Lower lobe of right lung (tissue), 2 donors: ENCODE measurements around the gene SYNRG. TPM values are rescaled to one million over a fixed set of nuclear protein-coding genes. Genes with fewer than 3 reads are reported as not detected.

Source experiments
- ATAC-seq, 2 donors: fragments of 200-7000 bp; cut with Tn5 transposase; one replicate each; pipeline ENCODE4 v1.9.1; 2020 to 2022; ENCODE audit warnings: mild to moderate bottlenecking in 2 of 2, moderate library complexity in 2 of 2
- DNase-seq: peaks from one replicate; pipeline ENCODE4 v3.0.0-alpha.2; 2020
- H3K27ac ChIP-seq: fragments of 200-600 bp; one replicate; pipeline ENCODE4 v1.8.0; 2022
- H3K27me3 ChIP-seq: fragments of 200-600 bp; one replicate; pipeline ENCODE4 v1.8.0; 2022; ENCODE audit warnings: low read depth
- H3K36me3 ChIP-seq: fragments of 200-600 bp; one replicate; pipeline ENCODE4 v1.8.0; 2022; ENCODE audit warnings: mild to moderate bottlenecking
- H3K4me1 ChIP-seq: fragments of 200-600 bp; one replicate; pipeline ENCODE4 v1.8.0; 2022
- H3K4me3 ChIP-seq: fragments of 200-600 bp; one replicate; pipeline ENCODE4 v1.8.0; 2022; ENCODE audit warnings: mild to moderate bottlenecking
- H3K9me3 ChIP-seq: fragments of 200-600 bp; one replicate; pipeline ENCODE4 v1.8.0; 2022
- CTCF ChIP-seq: fragments of 200-600 bp; IDR thresholded peaks from one replicate; pipeline ENCODE4 v1.8.0; 2022; ENCODE audit warnings: antibody characterized with exemption, mild to moderate bottlenecking
- intact Hi-C: fragments of 100-400 bp; cut with DNase I; formaldehyde crosslinking; loops from one replicate; pipeline ENCODE4 v1.11.0; 2022
- total RNA-seq: library from RNA; stranded (reverse); fragmentation: NEBNext Ultra II Directional; extraction: Animal tissue kit (Norgen Biotek cat#: 25700); gene quantifications from one replicate; pipeline ENCODE4 v1.2.1, GENCODE V29; 2021
- donor health status: DM: no; HTN: yes; CAD: no; lungs with severe emphysema.

SYNRG gene
- total RNA-seq, 1 donor from 2014 or later: 39.7 TPM

- no peak overlapping the region for H3K27ac ChIP-seq
- no peaks in the 10 kb centered on the region for H3K27me3 ChIP-seq
- no peak for TF ChIP-seq CTCF
- peaks cover 61% of the 10 kb centered on the region for H3K36me3 ChIP-seq
- DNase-seq: no peak
- H3K4me3 ChIP-seq: no peak overlapping the region
- no peaks in the 10 kb centered on the region for H3K9me3 ChIP-seq
- no peak for ATAC-seq
- intact Hi-C loops: no loop called here
- H3K4me1 ChIP-seq: peaks cover 20% of the 10 kb centered on the region
Observed at GRCh38 chr17:37479025-37479424, 130.2 kb downstream of the SYNRG start.

GRCh38 chr17:37478187-37478586 lies 131.0 kb downstream of the SYNRG start:
- Histone ChIP-seq H3K27ac (no peak overlapping the region), H3K9me3 (no peaks in the 10 kb centered on the region), H3K27me3 (no peaks in the 10 kb centered on the region), H3K36me3 (peaks cover 70% of the 10 kb centered on the region), H3K4me3 (no peak overlapping the region), H3K4me1 (peaks cover 15% of the 10 kb centered on the region)
- ATAC-seq (no peak), DNase-seq (no peak)
- intact Hi-C loops: no loop called here
- no peak for TF ChIP-seq CTCF

GRCh38 chr17:37476431-37477120 lies 132.6 kb downstream of the SYNRG start:
- peaks cover 86% of the 10 kb centered on the region for H3K36me3 ChIP-seq
- intact Hi-C loops: no loop called here
- peaks cover 13% of the 10 kb centered on the region for H3K4me1 ChIP-seq
- H3K27ac ChIP-seq: peak overlapping the region; percentile 16
- H3K27me3 ChIP-seq: no peaks in the 10 kb centered on the region
- ATAC-seq (peak; percentile 59), DNase-seq (no peak)
- no peaks in the 10 kb centered on the region for H3K9me3 ChIP-seq
- TF ChIP-seq CTCF: no peak
- no peak overlapping the region for H3K4me3 ChIP-seq

GRCh38 chr17:37475731-37476420 lies 133.3 kb downstream of the SYNRG start:
- peak overlapping the region; percentile 16 for H3K27ac ChIP-seq
- peaks cover 13% of the 10 kb centered on the region for H3K4me1 ChIP-seq
- peak in 1 of 2 donors; percentile 37 for ATAC-seq
- intact Hi-C loops: no loop called here
- no peak for TF ChIP-seq CTCF
- no peak for DNase-seq
- no peaks in the 10 kb centered on the region for H3K27me3 ChIP-seq
- H3K9me3 ChIP-seq: no peaks in the 10 kb centered on the region
- no peak overlapping the region for H3K4me3 ChIP-seq
- peaks cover 93% of the 10 kb centered on the region for H3K36me3 ChIP-seq

- DNase-seq (no peak), ATAC-seq (no peak)
- no peak for TF ChIP-seq CTCF
- Histone ChIP-seq H3K4me1 (no peaks in the 10 kb centered on the region), H3K36me3 (peaks cover 100% of the 10 kb centered on the region), H3K9me3 (no peaks in the 10 kb centered on the region), H3K27me3 (no peaks in the 10 kb centered on the region), H3K4me3 (no peak overlapping the region), H3K27ac (no peak overlapping the region)
- intact Hi-C loops: no loop called here
Observed at GRCh38 chr17:37470181-37470580, 139.0 kb downstream of the SYNRG start.
